ENCODE data around the gene CASK.
"Not testable (repeated sequence)": the region's sequence is repeated elsewhere in the genome, so short reads cannot be mapped to it uniquely, and the experiment has no call there.

CASK gene

DNA sequence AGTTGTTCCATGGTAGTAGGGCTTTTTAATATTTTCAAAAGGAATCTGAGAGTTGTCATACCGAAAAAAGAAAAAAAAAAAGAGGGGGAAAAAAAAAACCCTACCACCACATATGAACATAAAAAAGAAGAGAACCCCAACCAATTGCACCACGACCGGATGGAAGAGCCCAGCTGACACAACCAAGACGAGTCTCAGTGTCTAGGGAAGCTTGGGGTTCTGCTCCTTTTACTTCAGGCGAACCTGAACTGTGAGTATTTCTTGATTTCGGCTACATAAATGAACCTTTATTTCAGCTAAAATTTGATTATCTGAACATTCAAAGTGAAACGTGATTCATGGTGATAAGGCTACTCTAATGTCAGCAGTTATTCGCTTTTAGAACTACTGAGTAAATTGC lies 234.5 kb downstream of the CASK start, which contains the start of gene GPR34:
Gene GPR34, plus strand, starts transcription at position 139 of the 400 bp plus-strand sequence. CDS start 6,661 bp downstream, outside the sequence.
- no peak for DNase-seq (ENCODE audit: low spot score)

DNA sequence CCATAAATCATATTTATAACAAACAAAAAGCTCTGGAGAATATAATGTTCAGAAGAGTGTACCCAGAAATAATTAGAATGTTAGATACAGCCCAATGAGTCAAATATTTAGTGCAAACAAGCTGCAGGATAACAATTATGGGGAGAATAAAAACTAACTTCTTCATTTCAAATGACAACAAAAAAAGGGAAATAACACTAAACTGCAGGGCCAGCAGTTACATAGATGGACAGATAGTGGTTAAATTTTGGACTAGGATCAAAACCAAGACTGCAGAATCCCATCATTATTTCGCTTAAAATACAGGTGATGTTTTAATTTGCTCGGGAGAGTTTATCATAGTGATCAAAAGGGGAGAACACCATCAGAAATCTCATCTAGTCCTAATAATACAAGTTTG lies 235.2 kb downstream of the CASK start:
- DNase-seq (ENCODE audit: low spot score) = no peak

DNA sequence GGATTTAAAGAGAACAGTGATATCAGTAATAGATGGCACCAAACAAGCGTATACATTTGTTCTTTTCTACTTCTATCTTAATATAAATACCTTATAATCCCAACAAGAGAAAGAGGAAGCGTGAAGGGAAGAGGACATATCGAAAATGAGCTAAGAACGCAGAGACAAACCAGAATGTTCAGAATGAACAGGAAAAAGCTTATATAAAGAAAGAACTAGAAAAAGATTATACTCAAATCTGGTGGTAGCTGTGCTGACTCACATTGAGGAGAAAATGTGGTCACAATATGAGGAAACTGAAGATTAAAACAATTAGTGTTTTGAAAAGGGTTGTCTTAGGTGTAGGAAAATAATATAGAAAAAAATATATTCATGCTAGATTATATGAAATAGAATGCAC lies 236.6 kb downstream of the CASK start:
- no peak for DNase-seq (ENCODE audit: low spot score)

GRCh38 chrX:41684940-41685339 lies 238.4 kb downstream of the CASK start:
- no peak for DNase-seq (ENCODE audit: low spot score)

GRCh38 chrX:41684138-41684537 lies 239.2 kb downstream of the CASK start:
- DNase-seq (ENCODE audit: low spot score) = no peak

- no peak for DNase-seq (ENCODE audit: low spot score)
These were observed 245.9 kb downstream of the CASK start for GRCh38 chrX:41677183-41678060.

DNA sequence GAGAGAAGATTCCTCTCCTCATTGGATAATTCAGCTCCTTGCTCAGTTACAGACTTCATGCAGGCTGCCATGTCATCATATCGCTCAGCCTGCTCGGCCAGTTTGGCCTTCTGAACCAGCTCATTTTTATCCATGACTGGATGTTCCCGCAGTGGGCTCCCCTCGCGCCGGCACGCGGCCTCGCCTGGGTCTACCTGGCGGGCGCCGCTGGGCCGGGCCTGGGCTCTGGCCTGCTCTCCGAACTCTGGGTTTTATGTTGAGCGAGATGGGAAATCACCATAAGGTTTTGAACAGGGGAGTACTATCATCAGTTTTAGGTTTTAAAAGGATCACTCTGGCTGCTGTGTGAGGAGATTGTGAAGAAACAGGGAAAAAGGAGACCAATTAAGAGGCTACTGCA lies 247.0 kb downstream of the CASK start:
- DNase-seq (ENCODE audit: low spot score) = not testable (repeated sequence)

DNA sequence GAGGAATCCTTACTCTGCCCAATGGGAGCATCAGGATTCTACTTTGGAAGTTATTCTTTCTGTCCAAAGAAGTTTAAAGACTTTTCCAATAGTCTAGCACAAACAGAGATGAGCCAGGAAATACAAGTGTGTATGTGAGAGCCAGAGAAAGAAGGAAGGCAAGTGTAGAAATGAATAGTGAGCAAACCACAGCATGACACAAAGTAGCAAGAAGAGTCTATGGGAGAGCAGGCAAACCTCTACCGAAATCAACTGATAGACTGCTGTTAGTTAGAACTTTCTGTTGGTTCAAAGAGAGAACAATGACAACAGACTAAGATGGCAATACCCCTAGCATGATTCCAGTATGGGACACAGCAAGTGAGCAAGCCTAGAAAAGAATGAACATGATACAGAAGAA lies 250.7 kb downstream of the CASK start:
- DNase-seq (ENCODE audit: low spot score) = no peak

GRCh38 chrX:41671082-41671481 lies 252.3 kb downstream of the CASK start:
- no peak for DNase-seq (ENCODE audit: low spot score)

DNA sequence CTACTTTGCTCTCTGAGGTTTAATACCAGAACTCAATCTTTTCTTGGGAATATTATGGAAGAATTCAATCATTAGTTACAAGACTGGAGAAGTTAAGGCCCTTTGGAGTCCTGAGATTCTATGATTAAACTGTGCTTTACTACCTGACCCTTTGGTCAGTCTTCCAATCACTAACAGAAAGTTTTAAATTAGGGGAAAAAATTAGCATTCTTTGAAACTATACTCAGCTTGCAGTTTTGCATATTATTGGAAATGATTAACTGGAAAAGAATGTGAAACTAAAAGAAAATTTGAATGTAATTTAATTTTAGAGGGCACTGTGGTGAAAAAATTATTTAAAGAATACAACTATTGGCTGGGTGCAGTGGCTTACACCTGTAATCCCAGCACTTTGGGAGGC lies 253.2 kb downstream of the CASK start:
- no peak for DNase-seq (ENCODE audit: low spot score)

GRCh38 chrX:41667631-41668030 lies 255.7 kb downstream of the CASK start:
- DNase-seq (ENCODE audit: low spot score) = no peak

DNA sequence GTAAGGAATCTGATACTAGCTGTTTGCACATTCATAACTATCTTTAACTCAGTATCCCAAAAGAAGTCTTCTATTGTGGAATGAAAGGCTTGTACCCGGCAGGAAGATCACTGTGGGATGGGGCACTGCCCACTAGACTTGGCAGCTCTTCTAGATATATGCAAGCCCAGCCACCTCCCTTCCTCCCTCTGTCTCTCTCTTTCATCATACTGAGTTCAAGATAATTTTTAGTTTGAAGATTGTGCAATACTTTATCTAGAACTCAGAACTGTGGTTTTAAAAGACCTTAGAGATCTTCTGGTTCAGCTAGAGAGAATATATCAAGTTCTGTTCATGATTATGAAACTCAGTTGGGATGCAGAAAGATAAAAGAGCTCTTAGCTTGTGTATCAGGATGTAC lies 257.1 kb downstream of the CASK start:
- no peak for DNase-seq (ENCODE audit: low spot score)

DNA sequence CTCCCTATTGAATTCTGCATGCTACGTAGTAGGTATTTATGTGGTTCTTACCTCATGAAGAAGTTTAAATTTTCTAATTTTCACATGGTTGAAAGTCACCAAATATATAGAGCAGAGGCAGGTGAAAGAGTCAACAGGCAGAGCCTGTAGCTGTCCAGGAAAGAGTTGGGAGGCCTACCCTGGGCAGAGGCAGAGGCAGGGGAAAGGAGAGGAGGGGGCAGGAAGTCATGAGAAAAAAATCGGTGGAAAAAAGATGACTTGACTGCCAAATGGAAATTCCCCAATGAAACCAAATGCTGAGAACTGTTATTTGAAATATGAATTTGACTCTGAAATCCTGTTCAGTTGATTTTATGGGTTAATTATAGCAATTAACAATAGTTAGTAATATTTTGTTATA lies 257.7 kb downstream of the CASK start:
- DNase-seq (ENCODE audit: low spot score) = no peak

GRCh38 chrX:41664908-41665307 lies 258.4 kb downstream of the CASK start:
- no peak for DNase-seq (ENCODE audit: low spot score)

DNA sequence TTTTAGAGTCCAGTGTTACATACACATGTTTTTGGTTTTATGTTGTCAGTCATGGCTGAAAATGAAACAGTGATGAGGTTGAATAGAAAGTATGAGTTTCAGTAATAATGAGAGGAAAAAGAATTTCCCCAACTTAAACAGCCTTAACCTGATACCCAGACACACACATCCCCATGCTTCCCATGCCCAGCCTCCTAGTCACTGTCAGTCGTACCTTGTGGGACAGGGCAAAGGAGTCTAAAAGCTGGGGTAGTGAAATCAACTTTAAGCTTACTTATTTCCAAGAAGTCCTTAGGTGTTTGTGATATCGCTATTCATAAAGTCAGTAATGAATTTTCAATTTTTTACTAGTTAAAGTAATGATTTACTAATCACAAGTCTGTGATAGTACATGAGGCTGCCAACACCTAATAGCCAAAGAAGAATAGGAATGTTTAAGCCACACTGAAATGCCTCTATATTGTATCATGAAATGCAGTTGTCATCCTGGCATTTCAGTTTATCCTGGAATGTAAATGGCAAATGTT lies 258.9 kb downstream of the CASK start:
- no peak for DNase-seq (ENCODE audit: low spot score)

GRCh38 chrX:41661366-41662095 lies 261.8 kb downstream of the CASK start:
- DNase-seq (ENCODE audit: low spot score) = no peak

DNA sequence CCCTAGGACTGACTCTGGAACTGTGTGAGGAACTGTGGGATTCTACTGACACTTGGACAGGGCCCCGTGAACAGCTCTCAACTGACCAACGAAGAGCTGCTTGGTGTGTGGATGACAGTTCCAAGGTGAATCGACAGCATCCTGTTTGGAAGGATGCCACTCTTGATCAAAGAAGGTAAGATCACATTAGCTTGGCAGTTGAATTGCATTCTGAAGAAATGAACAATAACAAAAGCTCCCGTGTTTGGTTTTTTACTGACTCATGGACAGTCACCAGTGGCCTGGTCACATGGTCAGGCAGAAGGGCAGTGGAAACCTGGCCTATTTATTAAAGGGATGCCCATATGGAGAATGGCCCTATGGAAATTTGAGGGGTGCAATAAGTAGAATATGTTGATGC lies 267.7 kb downstream of the CASK start:
- no peak for DNase-seq (ENCODE audit: low spot score)

DNA sequence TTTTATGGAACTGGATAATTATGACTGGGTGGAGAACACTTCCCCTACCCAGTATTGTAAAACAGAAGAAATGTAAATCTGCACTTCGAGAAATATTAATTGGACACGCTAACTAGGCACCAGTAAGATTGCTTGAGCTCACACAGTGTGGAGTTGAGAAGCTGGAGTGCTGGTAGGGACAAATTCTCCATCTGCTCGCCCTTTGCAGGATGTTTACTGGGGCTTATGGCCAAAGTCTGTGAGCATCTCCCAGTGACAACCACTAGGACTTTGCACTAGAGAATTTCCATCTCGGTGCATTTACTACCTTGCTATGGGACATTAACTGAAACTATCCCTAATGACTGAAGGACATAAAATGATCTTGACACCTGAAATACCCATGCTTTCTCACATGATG lies 268.3 kb downstream of the CASK start:
- no peak for DNase-seq (ENCODE audit: low spot score)

GRCh38 chrX:41653125-41653524 lies 270.2 kb downstream of the CASK start:
- DNase-seq (ENCODE audit: low spot score) = no peak

DNA sequence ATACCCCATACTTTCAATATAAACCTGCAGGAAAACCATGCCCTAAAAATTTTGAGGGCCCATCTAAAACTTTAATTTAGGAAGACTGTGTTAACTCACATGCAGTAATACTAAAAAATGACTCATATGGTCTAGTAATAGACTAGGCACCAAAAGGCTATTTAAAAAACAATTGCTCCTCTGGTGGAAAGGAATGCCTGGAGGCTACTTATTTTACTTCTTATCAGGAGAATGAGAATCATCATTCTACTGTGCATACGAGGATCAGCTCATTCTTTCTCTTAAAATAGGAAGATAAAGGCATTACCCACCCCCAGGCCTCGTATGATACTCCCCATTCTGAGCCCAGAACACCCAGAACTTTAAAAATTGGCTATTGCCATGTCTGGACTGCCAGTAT lies 277.2 kb downstream of the CASK start:
- not testable (repeated sequence) for DNase-seq (ENCODE audit: low spot score)

DNA sequence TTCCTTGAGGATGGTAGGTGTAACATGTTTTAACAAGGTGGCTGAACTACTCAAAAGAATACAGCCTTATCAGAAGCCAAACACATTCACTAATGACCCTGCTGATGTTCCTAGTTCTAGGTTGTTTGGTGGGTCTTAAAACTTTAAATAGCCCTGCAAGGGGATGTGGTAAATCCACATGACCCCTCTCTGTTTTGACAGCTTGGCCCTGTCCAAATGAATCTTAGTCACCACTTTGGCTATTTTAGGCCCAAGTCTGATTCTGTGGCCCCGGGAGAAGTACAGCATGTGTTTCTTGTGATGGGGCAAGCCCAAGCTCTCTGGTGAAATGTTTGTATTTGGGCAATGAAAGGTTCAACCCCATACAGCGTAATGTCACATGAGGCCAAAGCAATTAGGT lies 289.1 kb downstream of the CASK start:
- DNase-seq (ENCODE audit: low spot score) = no peak

- DNase-seq (ENCODE audit: low spot score) = no peak
These were observed 293.3 kb downstream of the CASK start for GRCh38 chrX:41630091-41630490.

- DNase-seq (ENCODE audit: low spot score) = no peak
These were observed 293.8 kb downstream of the CASK start for GRCh38 chrX:41629539-41629938.

All from SW480 (cell line).